ENCODE measurements around the gene PIP4K2A. TPM values are rescaled to one million over a fixed set of nuclear protein-coding genes. Genes with fewer than 3 reads are reported as not detected.
"Not testable (repeated sequence)": the region's sequence is repeated elsewhere in the genome, so short reads cannot be mapped to it uniquely, and the experiment has no call there.

The PIP4K2A gene
- total RNA-seq, 4 donors from 2014 or later, result 6.8 to 34.7 (median 15.4) TPM

GRCh38 chr10:22698941-22699440 lies 15.4 kb downstream of the PIP4K2A start:
- H3K27me3 ChIP-seq, result no peaks in the 10 kb centered on the region
- no peak for TF ChIP-seq POLR2A (IDR thresholded peaks at IDR 0.05)
- TF ChIP-seq CTCF (IDR thresholded peaks at IDR 0.05), result no peak
- H3K4me1 ChIP-seq, result peaks cover 0 to 31% (median 12%) of the 10 kb centered on the region in 4 donors
- H3K4me3 ChIP-seq, result no peak overlapping the region
- H3K27ac ChIP-seq, result no peak overlapping the region
- no peaks in the 10 kb centered on the region for H3K9me3 ChIP-seq
- DNase-seq, result no peak
- H3K36me3 ChIP-seq, result no peaks in the 10 kb centered on the region

DNA sequence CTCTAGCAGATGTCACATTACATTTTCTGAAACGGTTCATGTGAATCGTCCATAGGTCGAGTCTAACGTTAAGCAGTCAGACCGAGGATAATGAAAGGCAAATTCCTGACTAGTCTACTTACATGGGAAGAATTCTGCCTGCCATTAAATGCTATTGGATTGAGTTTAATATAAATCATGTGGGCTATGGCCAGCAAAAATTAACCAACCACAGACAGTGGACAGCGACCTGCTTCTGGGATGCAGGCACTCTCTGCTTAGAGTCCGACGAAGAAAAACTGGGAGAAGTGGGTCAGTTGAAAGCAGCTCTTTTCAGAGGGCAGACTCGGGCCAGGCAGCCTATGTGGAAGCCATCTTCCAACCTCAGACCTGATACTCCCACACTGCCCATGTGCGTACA lies 16.6 kb downstream of the PIP4K2A start:
- no peak for DNase-seq
- Histone ChIP-seq H3K9me3 (no peaks in the 10 kb centered on the region), H3K27ac (no peak overlapping the region), H3K4me3 (no peak overlapping the region), H3K27me3 (no peaks in the 10 kb centered on the region), H3K36me3 (no peaks in the 10 kb centered on the region), H3K4me1 (peaks cover 0 to 29% (median 12%) of the 10 kb centered on the region in 4 donors)
- no peak for TF ChIP-seq CTCF (IDR thresholded peaks at IDR 0.05)
- no peak for TF ChIP-seq POLR2A (IDR thresholded peaks at IDR 0.05)

- Histone ChIP-seq H3K9me3 (no peaks in the 10 kb centered on the region), H3K27me3 (no peaks in the 10 kb centered on the region), H3K36me3 (no peaks in the 10 kb centered on the region), H3K4me1 (peaks cover 0 to 22% (median 8%) of the 10 kb centered on the region in 4 donors), H3K27ac (no peak overlapping the region), H3K4me3 (no peak overlapping the region)
- DNase-seq, result no peak
- TF ChIP-seq CTCF (IDR thresholded peaks at IDR 0.05) (no peak), POLR2A (IDR thresholded peaks at IDR 0.05) (no peak)
Measured at GRCh38 chr10:22697101-22697500, 17.3 kb downstream of the PIP4K2A start.

GRCh38 chr10:22693860-22694259 lies 20.5 kb downstream of the PIP4K2A start:
- Histone ChIP-seq H3K27me3 (no peaks in the 10 kb centered on the region), H3K9me3 (no peaks in the 10 kb centered on the region), H3K36me3 (no peaks in the 10 kb centered on the region), H3K4me3 (no peak overlapping the region), H3K27ac (no peak overlapping the region), H3K4me1 (peaks cover 0 to 15% (median 5%) of the 10 kb centered on the region in 4 donors)
- no peak for DNase-seq
- TF ChIP-seq CTCF (IDR thresholded peaks at IDR 0.05) (no peak), POLR2A (IDR thresholded peaks at IDR 0.05) (no peak)

DNA sequence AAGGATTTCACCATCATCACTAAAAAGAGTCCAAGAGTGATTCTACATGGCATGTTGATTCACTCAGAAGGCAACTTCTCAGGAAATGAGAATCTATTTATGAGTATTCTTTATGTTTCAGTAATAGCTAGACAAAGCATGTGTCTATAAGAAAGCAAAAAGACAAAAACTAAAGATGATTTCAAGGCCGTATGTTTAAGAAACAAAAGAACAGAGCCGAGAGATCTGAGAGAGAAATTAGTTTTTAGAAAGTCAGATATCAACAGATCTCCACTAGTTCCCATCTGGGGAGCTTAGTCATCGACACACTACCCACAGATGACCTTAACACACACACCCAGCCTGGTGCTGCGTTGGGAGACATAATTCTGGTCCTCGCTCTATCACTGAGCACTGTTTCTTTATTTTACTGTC lies 21.0 kb downstream of the PIP4K2A start:
- Histone ChIP-seq H3K27ac (no peak overlapping the region), H3K4me1 (peaks cover 0 to 15% (median 5%) of the 10 kb centered on the region in 4 donors), H3K27me3 (no peaks in the 10 kb centered on the region), H3K9me3 (no peaks in the 10 kb centered on the region), H3K4me3 (no peak overlapping the region), H3K36me3 (no peaks in the 10 kb centered on the region)
- DNase-seq, result no peak
- TF ChIP-seq POLR2A (IDR thresholded peaks at IDR 0.05) (no peak), CTCF (IDR thresholded peaks at IDR 0.05) (no peak)

- peaks cover 0 to 13% (median 5%) of the 10 kb centered on the region in 4 donors for H3K4me1 ChIP-seq
- not testable (repeated sequence) for H3K4me3 ChIP-seq, H3K27me3 ChIP-seq, H3K36me3 ChIP-seq, H3K9me3 ChIP-seq, H3K27ac ChIP-seq, DNase-seq
Measured at GRCh38 chr10:22692119-22692518, 22.3 kb downstream of the PIP4K2A start.
